Measurements from ENCODE around the gene ZNG1A.

- TF ChIP-seq CTCF (conservative IDR thresholded peaks at IDR 0.05 in 1 of 2, IDR thresholded peaks at IDR 0.05 in 1 of 2; ENCODE audit: low read depth in 1 of 2, low read length in 2 of 2) = no peak
- TF ChIP-seq EZH2 (IDR thresholded peaks at IDR 0.05; ENCODE audit: low read length, missing control alignments) = no peak
Observed at GRCh38 chr9:216866-217265, 38.0 kb upstream of the ZNG1A start.

Measured in fibroblast of lung (primary cell).